ENCODE measurements around the gene SPTLC1. TPM values are rescaled to one million over a fixed set of nuclear protein-coding genes. Genes with fewer than 3 reads are reported as not detected.
"Not testable (repeated sequence)": the region's sequence is repeated elsewhere in the genome, so short reads cannot be mapped to it uniquely, and the experiment has no call there.

Gene SPTLC1
- total and polyA plus RNA-seq, 10 of the 15 experiments (the other 5 are each of a cell fraction or from before 2014, with no cell fraction given), result 38.0 to 68.7 (median 52.8) TPM

DNA sequence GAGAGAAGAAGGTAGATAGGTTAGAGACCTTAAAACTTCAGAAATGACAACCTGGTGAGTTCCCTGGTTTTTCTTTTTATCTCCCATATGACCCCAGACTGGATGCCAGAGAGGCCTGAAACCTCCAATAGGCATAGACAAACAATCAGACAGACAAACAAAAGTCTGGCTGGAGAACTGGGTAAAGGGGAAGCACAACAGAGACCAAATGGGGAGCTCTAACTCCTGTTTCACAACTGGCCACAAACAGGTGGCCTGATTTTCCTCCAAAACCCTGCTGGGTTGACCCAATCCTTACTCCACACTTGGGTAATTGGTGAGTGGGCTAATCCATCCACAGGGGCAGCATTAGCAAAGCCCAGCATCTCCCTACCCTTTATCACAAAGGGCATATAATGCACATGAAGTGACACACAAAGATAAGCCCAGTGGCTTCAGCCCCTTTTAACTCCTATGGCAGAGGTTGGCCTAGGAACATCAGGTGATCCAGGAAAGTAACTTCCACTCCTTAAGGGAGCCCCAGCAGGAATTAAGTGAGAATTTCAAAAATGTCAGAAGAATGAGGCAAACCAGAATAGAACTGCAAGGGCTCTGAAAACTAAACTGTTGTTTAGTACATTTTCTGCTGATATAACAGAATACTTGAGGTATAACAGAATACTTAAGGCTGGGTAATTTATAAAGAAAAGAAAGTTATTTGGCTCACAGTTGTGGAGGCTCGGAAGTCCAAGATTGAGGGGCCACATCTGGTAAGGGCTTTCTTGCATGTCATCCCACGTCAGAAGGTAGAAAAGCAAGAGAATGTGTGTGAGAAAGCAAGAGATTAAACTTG lies 104.3 kb downstream of the SPTLC1 start (continued):
- TF ChIP-seq, protein P1, sequence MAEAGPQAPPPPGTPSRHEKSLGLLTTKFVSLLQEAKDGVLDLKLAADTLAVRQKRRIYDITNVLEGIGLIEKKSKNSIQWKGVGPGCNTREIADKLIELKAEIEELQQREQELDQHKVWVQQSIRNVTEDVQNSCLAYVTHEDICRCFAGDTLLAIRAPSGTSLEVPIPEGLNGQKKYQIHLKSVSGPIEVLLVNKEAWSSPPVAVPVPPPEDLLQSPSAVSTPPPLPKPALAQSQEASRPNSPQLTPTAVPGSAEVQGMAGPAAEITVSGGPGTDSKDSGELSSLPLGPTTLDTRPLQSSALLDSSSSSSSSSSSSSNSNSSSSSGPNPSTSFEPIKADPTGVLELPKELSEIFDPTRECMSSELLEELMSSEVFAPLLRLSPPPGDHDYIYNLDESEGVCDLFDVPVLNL (IDR thresholded peaks at IDR 0.05; ENCODE audit: low read depth, low read length), result no peak
- TF ChIP-seq, protein P2, sequence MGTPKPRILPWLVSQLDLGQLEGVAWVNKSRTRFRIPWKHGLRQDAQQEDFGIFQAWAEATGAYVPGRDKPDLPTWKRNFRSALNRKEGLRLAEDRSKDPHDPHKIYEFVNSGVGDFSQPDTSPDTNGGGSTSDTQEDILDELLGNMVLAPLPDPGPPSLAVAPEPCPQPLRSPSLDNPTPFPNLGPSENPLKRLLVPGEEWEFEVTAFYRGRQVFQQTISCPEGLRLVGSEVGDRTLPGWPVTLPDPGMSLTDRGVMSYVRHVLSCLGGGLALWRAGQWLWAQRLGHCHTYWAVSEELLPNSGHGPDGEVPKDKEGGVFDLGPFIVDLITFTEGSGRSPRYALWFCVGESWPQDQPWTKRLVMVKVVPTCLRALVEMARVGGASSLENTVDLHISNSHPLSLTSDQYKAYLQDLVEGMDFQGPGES (IDR thresholded peaks at IDR 0.05), result no peak
- TF ChIP-seq NR2C2 (IDR thresholded peaks at IDR 0.05; ENCODE audit: borderline replicate concordance, control insufficient read depth, insufficient read length, low read depth) (no peak), MYB (IDR thresholded peaks at IDR 0.05; ENCODE audit: borderline replicate concordance, low read depth, low read length) (no peak), ZNF24 (IDR thresholded peaks at IDR 0.05) (no peak), HDAC2 (IDR thresholded peaks at IDR 0.05) (no peak)
- TF ChIP-seq, protein P3, sequence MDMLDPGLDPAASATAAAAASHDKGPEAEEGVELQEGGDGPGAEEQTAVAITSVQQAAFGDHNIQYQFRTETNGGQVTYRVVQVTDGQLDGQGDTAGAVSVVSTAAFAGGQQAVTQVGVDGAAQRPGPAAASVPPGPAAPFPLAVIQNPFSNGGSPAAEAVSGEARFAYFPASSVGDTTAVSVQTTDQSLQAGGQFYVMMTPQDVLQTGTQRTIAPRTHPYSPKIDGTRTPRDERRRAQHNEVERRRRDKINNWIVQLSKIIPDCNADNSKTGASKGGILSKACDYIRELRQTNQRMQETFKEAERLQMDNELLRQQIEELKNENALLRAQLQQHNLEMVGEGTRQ (IDR thresholded peaks at IDR 0.05; ENCODE audit: borderline replicate concordance, low read depth, low read length), result no peak

DNA sequence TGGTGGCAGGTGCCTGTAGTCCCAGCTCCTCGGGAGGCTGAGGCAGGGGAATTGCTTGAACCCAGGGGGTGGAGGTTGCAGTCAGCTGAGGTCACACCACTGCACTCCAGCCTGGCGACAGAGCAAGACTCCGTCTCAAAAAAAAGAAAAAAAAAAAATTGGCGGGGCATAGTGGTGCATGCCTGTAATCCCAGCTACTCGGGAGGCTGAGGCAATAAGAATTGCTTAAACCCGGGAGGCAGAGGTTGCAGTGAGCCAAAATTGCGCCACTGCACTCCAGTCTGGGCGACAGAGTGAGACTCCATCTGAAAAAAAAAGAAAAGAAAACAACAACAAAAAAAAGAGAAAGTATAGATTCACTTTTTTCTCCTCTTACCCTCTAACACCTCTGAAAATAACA lies 105.0 kb downstream of the SPTLC1 start:
- H3K27ac ChIP-seq (ENCODE audit: control insufficient read depth, insufficient read depth); ATAC-seq; H3K79me2 ChIP-seq (ENCODE audit: control insufficient read depth, insufficient read depth, low read length); SMC1A ChIA-PET (ENCODE audit: uncharacterized antibody, unreplicated experiment); BruUV-seq (replicated peaks); H3K4me3 ChIP-seq; H2AFZ ChIP-seq (ENCODE audit: control insufficient read depth, low read depth, low read length); H3K4me1 ChIP-seq (ENCODE audit: control insufficient read depth, insufficient read depth, low read length); intact Hi-C loops (cut with micrococcal nuclease; ENCODE audit: unreplicated experiment); H3K27me3 ChIP-seq (replicated peaks in 1 of 2; ENCODE audit: control insufficient read depth in 2 of 2, insufficient read depth in 2 of 2, low read length in 1 of 2); H4K20me1 ChIP-seq (ENCODE audit: control insufficient read depth, insufficient read depth); FAIRE-seq; H3K36me3 ChIP-seq (ENCODE audit: control insufficient read depth in 2 of 2, insufficient read depth in 2 of 2, low read length in 1 of 2); POLR2A ChIA-PET; H3K9ac ChIP-seq (ENCODE audit: control insufficient read depth, insufficient read depth, low read length); H3K4me2 ChIP-seq (ENCODE audit: control insufficient read depth, insufficient read depth); CTCF ChIA-PET; H3K9me3 ChIP-seq (replicated peaks; ENCODE audit: control insufficient read depth, insufficient read depth, low read length); in situ Hi-C loops (cut with MboI); DNase-seq (ENCODE audit: low read depth, low spot score); RAD21 ChIA-PET (ENCODE audit: unreplicated experiment): not testable (repeated sequence)
- WGBS (ENCODE audit: insufficient coverage, insufficient replicate concordance, low lambda C conversion rate, missing lambda C conversion rate), result 38% methylated on average over 5 of the region's 8 CpGs

All from GM12878 (cell line).